ENCODE data around the gene LCMT1. TPM values are rescaled to one million over a fixed set of nuclear protein-coding genes. Genes with fewer than 3 reads are reported as not detected.

The LCMT1 gene
- total and polyA plus RNA-seq, 2 of the 13 experiments (the other 11 are each of a cell fraction or from before 2014, with no cell fraction given) = 41.2 to 48.7 TPM

DNA sequence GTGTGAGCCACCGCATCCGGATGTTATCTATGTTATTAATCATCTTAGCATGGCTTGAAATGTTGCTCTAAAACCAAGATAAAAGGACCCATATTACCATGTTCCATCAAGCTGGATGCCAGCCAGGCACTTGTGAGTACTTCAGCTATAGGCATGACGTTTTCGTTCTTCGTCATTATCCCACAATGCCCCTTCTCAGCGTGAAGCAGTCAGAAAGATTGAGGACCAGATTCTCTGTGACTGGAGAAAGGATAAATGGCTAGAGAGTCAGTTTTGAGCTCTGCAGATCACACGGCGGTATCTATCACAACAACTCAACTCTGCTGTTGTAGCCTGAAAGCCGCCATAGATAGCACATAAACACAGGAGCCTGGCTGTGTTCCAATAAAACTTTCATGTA, 29.8 kb upstream of the LCMT1 start (continued):
- no peak for TF ChIP-seq GZF1 (CRISPR knock-in tag; IDR thresholded peaks at IDR 0.05)
- no peak for TF ChIP-seq ZNF510 (CRISPR knock-in tag; IDR thresholded peaks at IDR 0.05; ENCODE audit: low read depth)
- no peak for TF ChIP-seq PITX1 (CRISPR knock-in tag; IDR thresholded peaks at IDR 0.05)
- no peak for TF ChIP-seq EZH2 (conservative IDR thresholded peaks at IDR 0.05; ENCODE audit: low read depth, low read length)
- no peak for TF ChIP-seq SETDB1 (CRISPR knock-in tag; IDR thresholded peaks at IDR 0.05; ENCODE audit: borderline replicate concordance)
- no peak for TF ChIP-seq ZFP36L2 (CRISPR knock-in tag; IDR thresholded peaks at IDR 0.05)
- no peak for TF ChIP-seq AGO2 (optimal IDR thresholded peaks at IDR 0.05; ENCODE audit: low read depth, low read length)

DNA sequence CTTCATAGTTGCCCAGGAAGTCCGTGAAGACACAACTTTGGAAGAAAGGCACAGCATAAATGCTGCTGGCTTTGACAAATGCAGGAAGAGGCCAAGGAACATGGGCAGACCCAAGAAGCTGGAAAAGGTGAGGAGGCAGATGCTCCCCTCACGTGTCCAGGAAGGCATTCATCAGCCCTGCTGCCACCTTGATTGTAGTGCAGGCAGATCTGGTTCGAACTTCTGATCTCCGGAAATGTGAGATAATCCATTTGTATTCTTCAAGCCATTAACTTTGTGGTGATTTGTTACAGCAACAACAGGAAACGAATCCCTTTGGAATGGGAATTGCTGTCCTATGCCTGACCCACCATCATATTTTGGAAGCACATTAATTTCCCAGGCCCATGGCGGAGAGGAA, 28.5 kb upstream of the LCMT1 start:
- 20% methylated on average over 6 of the region's 6 CpGs for WGBS (ENCODE audit: low lambda C conversion rate)
- ATAC-seq (no peak), FAIRE-seq (no peak), DNase-seq (ENCODE audit: low spot score) (no peak)
- intact Hi-C loops (cut with micrococcal nuclease; ENCODE audit: unreplicated experiment) (no loop called here), in situ Hi-C loops (cut with HindIII; ENCODE audit: extremely low pct_ligation_motif_present, low pct_unique_long_range_greater_than_20kb) (no loop called here)
- Histone ChIP-seq H2AFZ (ENCODE audit: low read length) (no peak overlapping the region), H4K20me1 (ENCODE audit: insufficient read depth, low read length) (no peaks in the 10 kb centered on the region), H3K36me3 (replicated peaks in 1 of 2; ENCODE audit: control insufficient read depth in 1 of 2, insufficient read depth in 2 of 2, low read length in 2 of 2) (no peaks in the 10 kb centered on the region), H3K79me2 (ENCODE audit: insufficient read depth, low read length) (no peaks in the 10 kb centered on the region), H3K4me1 (ENCODE audit: insufficient read depth, low read length) (0 out of 2 replicates have a peak, but pooled peaks cover 7% of the 10 kb centered on the region), H3K4me3 (replicated peaks in 1 of 3; ENCODE audit: insufficient read depth in 1 of 3, low read depth in 2 of 3, low read length in 3 of 3) (no peak overlapping the region), H3K4me2 (ENCODE audit: low read depth, low read length) (no peak overlapping the region), H3K9me3 (ENCODE audit: low read length) (no peaks in the 10 kb centered on the region), H3K27ac (ENCODE audit: extremely low read length, insufficient read depth, low read length) (no peak overlapping the region), H3K9ac (ENCODE audit: insufficient read depth, low read depth, low read length) (no peak overlapping the region), H3K27me3 (ENCODE audit: control insufficient read depth in 1 of 2, insufficient read depth in 2 of 2, low read length in 2 of 2) (peaks cover 0 to 17% of the 10 kb centered on the region in 2 experiments; a peak in 3 of 5 replicates)
- POLR2A ChIA-PET = no interaction called here
- BruUV-seq (replicated peaks) = no TSS peak
- CTCF ChIA-PET (ENCODE audit: low intra/inter-chr PET ratio, low total read pairs) = no interaction called here
- TF ChIP-seq, protein P1, sequence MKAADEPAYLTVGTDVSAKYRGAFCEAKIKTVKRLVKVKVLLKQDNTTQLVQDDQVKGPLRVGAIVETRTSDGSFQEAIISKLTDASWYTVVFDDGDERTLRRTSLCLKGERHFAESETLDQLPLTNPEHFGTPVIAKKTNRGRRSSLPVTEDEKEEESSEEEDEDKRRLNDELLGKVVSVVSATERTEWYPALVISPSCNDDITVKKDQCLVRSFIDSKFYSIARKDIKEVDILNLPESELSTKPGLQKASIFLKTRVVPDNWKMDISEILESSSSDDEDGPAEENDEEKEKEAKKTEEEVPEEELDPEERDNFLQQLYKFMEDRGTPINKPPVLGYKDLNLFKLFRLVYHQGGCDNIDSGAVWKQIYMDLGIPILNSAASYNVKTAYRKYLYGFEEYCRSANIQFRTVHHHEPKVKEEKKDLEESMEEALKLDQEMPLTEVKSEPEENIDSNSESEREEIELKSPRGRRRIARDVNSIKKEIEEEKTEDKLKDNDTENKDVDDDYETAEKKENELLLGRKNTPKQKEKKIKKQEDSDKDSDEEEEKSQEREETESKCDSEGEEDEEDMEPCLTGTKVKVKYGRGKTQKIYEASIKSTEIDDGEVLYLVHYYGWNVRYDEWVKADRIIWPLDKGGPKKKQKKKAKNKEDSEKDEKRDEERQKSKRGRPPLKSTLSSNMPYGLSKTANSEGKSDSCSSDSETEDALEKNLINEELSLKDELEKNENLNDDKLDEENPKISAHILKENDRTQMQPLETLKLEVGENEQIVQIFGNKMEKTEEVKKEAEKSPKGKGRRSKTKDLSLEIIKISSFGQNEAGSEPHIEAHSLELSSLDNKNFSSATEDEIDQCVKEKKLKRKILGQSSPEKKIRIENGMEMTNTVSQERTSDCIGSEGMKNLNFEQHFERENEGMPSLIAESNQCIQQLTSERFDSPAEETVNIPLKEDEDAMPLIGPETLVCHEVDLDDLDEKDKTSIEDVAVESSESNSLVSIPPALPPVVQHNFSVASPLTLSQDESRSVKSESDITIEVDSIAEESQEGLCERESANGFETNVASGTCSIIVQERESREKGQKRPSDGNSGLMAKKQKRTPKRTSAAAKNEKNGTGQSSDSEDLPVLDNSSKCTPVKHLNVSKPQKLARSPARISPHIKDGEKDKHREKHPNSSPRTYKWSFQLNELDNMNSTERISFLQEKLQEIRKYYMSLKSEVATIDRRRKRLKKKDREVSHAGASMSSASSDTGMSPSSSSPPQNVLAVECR (CRISPR knock-in tag; IDR thresholded peaks at IDR 0.05; ENCODE audit: borderline replicate concordance) = no peak
